Right lobe of liver (tissue), 6 donors: ENCODE data around the gene CENPQ. TPM values are rescaled to one million over a fixed set of nuclear protein-coding genes. Genes with fewer than 3 reads are reported as not detected.

Experiments used
- ATAC-seq, 4 donors: fragments of 200-7000 bp; cut with Tn5 transposase; one replicate each; pipeline ENCODE4 v1.9.1; 2020; ENCODE audit warnings: mild to moderate bottlenecking in 4 of 4, moderate library complexity in 4 of 4
- DNase-seq, 3 donors: peaks; one replicate each; pipeline ENCODE4 v3.0.0-alpha.2; 2020
- H3K27ac ChIP-seq, 3 donors: fragments of 200-600 bp; one replicate each; pipeline ENCODE4 v1.8.0; 2022
- H3K27me3 ChIP-seq, 2 donors: fragments of 200-600 bp; one replicate each; pipeline ENCODE4 v1.8.0; 2022
- H3K36me3 ChIP-seq, 4 donors: fragments of 200-600 bp; sonication (generic) in 1 of 4; one replicate each; pipeline versions ENCODE4 v1.5.1 to v1.8.0; 2017 to 2022; ENCODE audit warnings: control low read depth in 1 of 4
- H3K4me1 ChIP-seq, 4 donors: fragments of 200-600 bp; sonication (generic) in 1 of 4; one replicate each; pipeline versions ENCODE4 v1.5.1 to v1.8.0; 2017 to 2022; ENCODE audit warnings: control low read depth in 1 of 4
- H3K4me3 ChIP-seq, 3 donors: fragments of 200-600 bp; one replicate each; pipeline ENCODE4 v1.8.0; 2022
- H3K9me3 ChIP-seq, 4 donors: fragments of 200-600 bp; sonication (generic) in 1 of 4; one replicate each; pipeline versions ENCODE4 v1.5.1 to v1.8.0; 2017 to 2022; ENCODE audit warnings: control low read depth in 1 of 4
- CTCF ChIP-seq, 4 donors: fragments of 200-600 bp in 3 of 4; fragments of 450-650 bp in 1 of 4; IDR thresholded peaks; one replicate each; pipeline versions ENCODE4 v1.5.1 to v1.8.0; 2016 to 2022; ENCODE audit warnings: antibody characterized with exemption in 4 of 4, mild to moderate bottlenecking in 2 of 4
- POLR2A ChIP-seq: fragments of 450-650 bp; IDR thresholded peaks from one replicate; pipeline ENCODE4 v1.6.1; 2017; ENCODE audit warnings: antibody characterized with exemption, mild to moderate bottlenecking
- WGBS: methylation state at CpG from one replicate; pipeline ENCODE4 v1.1.6; 2018; ENCODE audit warnings: low coverage, low lambda C conversion rate; ENCODE audit not compliant: insufficient coverage; ENCODE audit errors: missing lambda C conversion rate; 5-methylcytosine and 5-hydroxymethylcytosine counted together
- intact Hi-C, 2 donors: fragments of 100-400 bp; cut with DNase I; formaldehyde crosslinking; loops; one replicate each; pipeline versions ENCODE4 v1.11.2 to v1.14.1; 2022
- total RNA-seq, 6 experiments: library from RNA; depleted of rRNA in 2 of 6; stranded (reverse); fragments of >200 nt in 2 of 6; fragmentation: NEBNext Ultra II Directional in 3 of 6; extraction: Animal tissue kit (Norgen Biotek cat#: 25700) in 3 of 6; gene quantifications; one replicate each; pipeline versions ENCODE4 v1.1.0 to v1.2.4, GENCODE V29; 2016 to 2023
- donor health status: DM: no; HTN: yes; CAD: no.
- donor health status: DM: no; HTN: no; CAD: no.
- donor health status: DM: no; HTN: no; CAD: no.
- donor health status: DM: no; HTN: yes; CAD: no.
- donor health status: DM: no; HTN: yes; CAD: no.

Gene CENPQ
- total RNA-seq, 6 experiments from 2014 or later: 0.49 to 3.6 (median 1.1) TPM

GRCh38 chr6:49540614-49541013 lies 77.4 kb downstream of the CENPQ start:
- H3K4me1 ChIP-seq: no peaks in the 10 kb centered on the region
- no peaks in the 10 kb centered on the region for H3K36me3 ChIP-seq
- no peak for ATAC-seq
- intact Hi-C loops: no loop called here
- no peak for DNase-seq
- H3K27ac ChIP-seq: no peak overlapping the region
- H3K9me3 ChIP-seq: no peaks in the 10 kb centered on the region
- H3K27me3 ChIP-seq: no peaks in the 10 kb centered on the region
- H3K4me3 ChIP-seq: no peak overlapping the region
- no peak for TF ChIP-seq CTCF (IDR thresholded peaks at IDR 0.05)
- TF ChIP-seq POLR2A: no peak

GRCh38 chr6:49541210-49541724 lies 78.1 kb downstream of the CENPQ start:
- 48% methylated on average over 1 of the region's 1 CpG for WGBS
- intact Hi-C loops: no loop called here
- Histone ChIP-seq H3K27ac (no peak overlapping the region), H3K27me3 (no peaks in the 10 kb centered on the region), H3K4me3 (no peak overlapping the region), H3K4me1 (no peaks in the 10 kb centered on the region), H3K36me3 (no peaks in the 10 kb centered on the region), H3K9me3 (no peaks in the 10 kb centered on the region)
- DNase-seq (no peak), ATAC-seq (peak in 1 of 4 donors; percentile 77)
- no peak for TF ChIP-seq CTCF (IDR thresholded peaks at IDR 0.05)
- no peak for TF ChIP-seq POLR2A

DNA sequence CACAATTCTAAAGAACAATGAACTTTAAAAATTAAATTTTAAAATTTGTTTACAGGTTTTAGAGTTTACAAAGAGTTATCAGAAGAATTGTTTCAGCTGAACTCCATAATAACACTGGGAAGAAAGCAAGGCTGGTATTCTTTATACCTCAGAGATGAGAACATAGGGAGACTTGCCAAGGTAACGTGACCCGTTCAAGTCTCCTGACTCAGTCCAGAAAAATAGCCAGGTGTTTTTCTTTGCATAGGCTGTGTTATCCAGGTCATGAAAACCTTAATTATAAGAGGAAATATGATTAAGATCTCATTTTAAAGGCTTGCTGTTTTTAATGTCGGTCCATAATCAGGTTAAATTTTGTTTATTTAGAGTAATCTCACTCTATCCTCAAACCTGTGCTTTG lies 78.8 kb downstream of the CENPQ start:
- Histone ChIP-seq H3K4me3 (no peak overlapping the region), H3K36me3 (no peaks in the 10 kb centered on the region), H3K27ac (no peak overlapping the region), H3K4me1 (no peaks in the 10 kb centered on the region), H3K9me3 (no peaks in the 10 kb centered on the region), H3K27me3 (no peaks in the 10 kb centered on the region)
- TF ChIP-seq CTCF (IDR thresholded peaks at IDR 0.05): no peak
- TF ChIP-seq POLR2A: no peak
- DNase-seq (no peak), ATAC-seq (no peak)
- 67% methylated on average over 3 of the region's 3 CpGs for WGBS
- intact Hi-C loops: no loop called here

Other genes starting within 250 kb of the CENPQ start
- 100 to 1,000 TPM in 1 of 6 experiments, 10 to 100 TPM in 5; 24.7 to 108 (median 63.9) TPM for gene MMUT, start 117 bp upstream of the CENPQ start, total RNA-seq
- under 1 TPM in 2 of 6 experiments, not detected in 4; 0.44 to 0.48 TPM for gene GLYATL3, start 36.6 kb downstream of the CENPQ start, total RNA-seq
- gene C6orf141, start 87.3 kb downstream of the CENPQ start, total RNA-seq: 1 to 10 TPM in 3 of 6 experiments, under 1 TPM in 3; 0.18 to 3.4 (median 0.79) TPM
- gene RHAG, start 173.5 kb downstream of the CENPQ start, total RNA-seq: 1 to 10 TPM in 1 of 6 experiments, under 1 TPM in 3, not detected in 2; 0.18 to 2.7 (median 0.85) TPM